Activated CD8-positive, alpha-beta memory T cell treated with anti-CD3 and anti-CD28 coated beads for 36 hours (primary cell): Measurements from ENCODE around the gene CEP128. TPM values are rescaled to one million over a fixed set of nuclear protein-coding genes. Genes with fewer than 3 reads are reported as not detected.

Source experiments
- CTCF ChIA-PET: fragments of 350-600 bp; sonication (Branson Sonifier 250); formaldehyde crosslinking; loops from one replicate; lab custom pipeline; 2021; ENCODE audit warnings: antibody characterized with exemption; lab: Charles Lee
- POLR2A ChIA-PET: fragments of 350-600 bp; sonication (Branson Sonifier 250); formaldehyde crosslinking; loops from one replicate; lab custom pipeline; 2021; ENCODE audit warnings: antibody characterized with exemption; lab: Charles Lee
- total RNA-seq, 2 experiments: library from RNA; stranded (reverse); gene quantifications; one replicate each; pipeline ENCODE4 v1.2.3, GENCODE V29; 2021

CEP128 gene
- total RNA-seq, 2 experiments from 2014 or later, result 18.0 to 19.7 TPM

DNA sequence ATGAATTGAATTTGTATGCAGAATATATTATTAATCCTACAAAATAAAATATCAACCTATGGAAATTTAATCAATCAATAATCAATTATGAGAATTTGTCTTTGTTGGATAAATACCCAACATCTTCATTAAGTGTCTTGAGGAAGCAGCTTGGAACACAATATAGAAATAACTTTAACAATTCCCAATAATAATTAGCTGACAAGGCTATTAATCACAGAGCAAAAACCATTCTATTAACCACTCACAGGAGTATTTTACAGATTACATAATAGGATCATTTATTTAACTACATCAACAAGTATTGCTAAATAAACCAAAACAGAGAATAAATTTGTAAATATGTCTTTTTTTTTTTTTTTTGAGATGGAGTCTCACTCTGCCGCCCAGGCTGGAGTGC lies 190.3 kb downstream of the CEP128 start:
- CTCF ChIA-PET, result no interaction called here
- POLR2A ChIA-PET, result no interaction called here

DNA sequence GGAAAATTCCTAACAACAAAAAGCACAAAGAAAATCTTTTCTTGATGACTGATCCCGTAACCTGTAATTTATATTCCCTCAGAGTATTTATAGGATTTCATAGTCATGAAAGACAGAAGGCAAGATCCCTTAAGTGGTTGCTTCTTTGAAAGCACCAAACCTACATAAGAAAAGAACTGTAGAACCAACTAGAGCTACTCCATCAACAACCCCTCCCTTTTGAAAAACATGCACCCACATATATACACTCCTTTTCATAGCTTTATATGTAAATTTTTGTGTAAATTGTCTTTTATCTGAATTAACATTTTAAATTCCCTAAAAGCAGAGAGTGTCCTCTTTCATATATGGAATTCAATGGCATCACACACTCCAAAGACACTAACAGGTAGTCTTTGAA lies 215.3 kb downstream of the CEP128 start:
- ChIA-PET CTCF (no interaction called here), POLR2A (no interaction called here)

- ChIA-PET POLR2A (no interaction called here), CTCF (no interaction called here)
These were observed 222.6 kb downstream of the CEP128 start for GRCh38 chr14:80718940-80719339.

DNA sequence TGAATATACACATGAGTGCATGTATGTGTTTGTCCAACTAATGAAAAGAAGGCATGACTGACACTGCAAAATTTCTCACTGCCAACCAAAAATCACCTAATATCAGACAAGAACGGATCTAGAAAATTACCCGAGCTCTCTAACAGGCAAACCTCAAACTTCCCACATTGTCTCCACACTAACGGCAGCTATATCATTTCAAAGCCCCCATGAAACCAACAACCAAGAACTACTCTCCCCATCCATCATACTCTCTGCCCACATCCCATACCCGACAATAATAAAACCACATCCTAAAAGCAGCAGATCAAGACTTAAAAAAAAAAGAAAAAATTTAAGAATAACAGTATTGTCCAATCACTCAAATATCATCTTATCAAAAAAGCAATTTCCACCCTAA lies 227.1 kb downstream of the CEP128 start:
- ChIA-PET CTCF (no interaction called here), POLR2A (no interaction called here)

DNA sequence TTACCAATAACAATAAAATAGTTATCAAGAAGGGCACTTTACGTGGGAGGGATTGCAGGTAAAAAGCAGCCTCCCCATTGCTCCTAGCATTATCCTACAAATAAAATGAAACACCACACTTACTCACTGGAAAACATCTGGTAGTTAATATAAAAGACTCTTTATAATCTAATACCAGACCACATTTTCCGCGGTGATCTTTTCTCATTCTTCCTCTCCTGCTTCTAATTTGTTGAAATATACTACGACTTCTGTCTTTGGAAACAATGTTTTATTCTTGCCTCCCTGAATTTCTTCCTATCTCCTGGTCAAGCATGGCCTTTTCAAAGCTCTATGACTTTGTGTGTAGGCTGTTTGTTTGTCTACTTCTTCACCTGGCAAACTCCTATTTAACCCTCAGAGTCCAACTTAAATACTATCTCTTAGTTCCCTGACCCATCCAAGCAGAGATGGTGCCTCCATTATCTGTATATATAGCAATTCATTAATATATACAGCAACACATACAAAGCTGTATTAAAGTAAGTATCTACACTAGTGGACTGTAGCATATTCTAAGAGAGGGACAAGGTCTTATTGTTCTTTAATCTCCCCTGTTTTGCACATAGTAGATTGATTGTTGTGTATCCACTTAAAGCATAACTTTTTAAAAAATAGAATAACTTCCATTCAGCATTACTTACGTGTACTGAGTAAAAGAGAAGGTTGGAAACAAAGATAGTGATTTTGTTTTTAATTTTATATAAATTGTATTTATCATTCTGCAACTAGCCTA lies 228.3 kb downstream of the CEP128 start:
- ChIA-PET CTCF (no interaction called here), POLR2A (no interaction called here)

DNA sequence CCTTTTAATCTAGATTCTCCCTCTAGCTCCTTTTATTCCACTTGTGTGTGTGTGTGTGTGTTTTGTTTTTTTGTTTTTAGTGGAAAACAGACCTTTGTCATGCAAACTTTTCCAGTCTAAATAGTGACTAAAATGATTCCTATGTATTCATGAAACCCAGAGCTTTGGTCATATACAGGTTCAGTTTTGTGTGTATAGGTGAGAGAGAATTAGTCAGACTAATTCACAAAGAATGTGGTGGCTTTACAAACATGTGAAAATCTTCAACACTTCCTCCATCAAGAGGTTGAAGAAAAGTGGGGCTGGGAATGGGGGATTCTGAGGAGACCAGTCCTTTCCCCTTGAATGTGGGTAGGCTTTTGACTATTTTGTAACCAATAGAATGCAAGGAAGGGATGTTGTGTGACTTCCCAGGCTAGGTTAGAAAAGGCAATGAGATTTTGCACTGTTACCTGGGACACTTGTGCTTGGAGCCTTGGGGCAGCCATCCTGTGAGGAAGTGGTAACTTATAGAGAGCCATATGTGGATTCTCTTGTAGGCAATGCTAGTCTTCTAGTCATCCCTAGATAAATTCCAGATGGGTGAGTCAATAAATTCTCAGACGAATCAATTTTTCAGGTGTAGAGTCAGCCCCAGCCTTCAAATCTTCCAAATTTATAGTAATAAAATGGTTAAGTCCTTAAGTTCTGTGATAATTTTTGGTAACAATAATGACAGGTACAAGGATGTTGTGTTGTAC lies 236.1 kb downstream of the CEP128 start:
- ChIA-PET POLR2A (no interaction called here), CTCF (no interaction called here)

DNA sequence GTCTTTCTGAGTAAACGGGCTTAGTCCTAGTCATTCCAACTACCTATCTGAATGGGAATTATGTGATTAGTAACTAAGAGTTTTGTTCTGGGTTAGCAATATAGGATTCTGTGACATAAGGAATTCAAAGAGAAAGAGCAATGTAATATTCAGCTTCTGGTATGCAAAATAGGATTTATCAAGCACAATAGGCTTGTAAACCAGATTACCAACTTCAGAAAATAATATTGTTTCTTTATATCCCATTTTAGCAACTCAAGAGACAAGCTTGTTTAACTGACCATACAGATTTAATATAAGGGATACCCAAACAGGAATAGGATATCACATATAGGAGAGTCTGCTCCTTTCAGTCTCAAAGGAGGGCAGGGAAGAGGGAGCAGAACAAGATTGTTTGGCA lies 240.9 kb downstream of the CEP128 start:
- CTCF ChIA-PET, result no interaction called here
- POLR2A ChIA-PET, result no interaction called here

GRCh38 chr14:80699861-80700260 lies 241.7 kb downstream of the CEP128 start:
- ChIA-PET CTCF (no interaction called here), POLR2A (no interaction called here)

DNA sequence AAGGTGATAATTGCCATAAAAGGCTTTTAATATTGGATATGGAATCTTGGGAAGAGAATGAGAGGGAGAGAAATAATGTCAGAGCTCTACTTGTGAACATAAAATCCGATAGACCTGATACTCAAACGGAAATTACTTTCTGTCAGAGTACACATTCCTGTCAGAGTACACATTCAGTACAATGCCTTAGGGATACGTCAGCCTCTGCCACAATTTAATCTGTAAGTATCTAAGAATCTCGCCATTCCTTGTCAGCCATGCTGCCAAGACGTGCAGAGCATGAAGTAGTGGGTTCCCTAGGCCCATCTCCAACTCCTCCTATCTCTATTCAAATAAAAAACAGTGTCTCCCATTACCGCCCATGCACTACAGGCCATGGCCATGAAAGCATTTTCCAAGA lies 242.6 kb downstream of the CEP128 start:
- CTCF ChIA-PET, result no interaction called here
- POLR2A ChIA-PET, result no interaction called here

GRCh38 chr14:80695869-80696268 lies 245.7 kb downstream of the CEP128 start:
- POLR2A ChIA-PET, result no interaction called here
- CTCF ChIA-PET, result no interaction called here

- ChIA-PET CTCF (no interaction called here), POLR2A (no interaction called here)
These were observed 248.6 kb downstream of the CEP128 start for GRCh38 chr14:80692903-80693302.

GRCh38 chr14:80681651-80682050 lies 259.9 kb downstream of the CEP128 start:
- CTCF ChIA-PET, result no interaction called here
- POLR2A ChIA-PET, result no interaction called here

DNA sequence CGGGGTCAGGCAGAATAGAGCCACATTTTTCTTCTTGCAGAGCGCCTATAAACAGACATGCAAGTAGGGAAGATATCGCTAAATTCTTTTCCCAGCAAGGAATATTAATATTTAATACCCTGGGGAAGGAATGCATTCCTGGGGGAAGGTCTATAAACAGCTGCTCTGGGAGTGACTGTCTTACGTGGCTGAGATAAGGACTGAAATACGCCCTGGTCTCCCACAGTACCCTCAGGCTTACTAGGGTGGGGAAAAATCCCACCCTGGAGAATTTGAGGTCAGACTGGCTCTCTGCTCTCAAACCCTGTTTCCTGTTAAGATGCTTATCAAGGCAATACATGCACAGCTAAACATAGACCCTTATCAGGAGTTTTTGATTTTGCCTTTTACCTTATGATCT lies 262.3 kb downstream of the CEP128 start:
- CTCF ChIA-PET, result no interaction called here
- POLR2A ChIA-PET, result no interaction called here

- CTCF ChIA-PET, result no interaction called here
- POLR2A ChIA-PET, result no interaction called here
These were observed 263.1 kb downstream of the CEP128 start for GRCh38 chr14:80678436-80678835.

DNA sequence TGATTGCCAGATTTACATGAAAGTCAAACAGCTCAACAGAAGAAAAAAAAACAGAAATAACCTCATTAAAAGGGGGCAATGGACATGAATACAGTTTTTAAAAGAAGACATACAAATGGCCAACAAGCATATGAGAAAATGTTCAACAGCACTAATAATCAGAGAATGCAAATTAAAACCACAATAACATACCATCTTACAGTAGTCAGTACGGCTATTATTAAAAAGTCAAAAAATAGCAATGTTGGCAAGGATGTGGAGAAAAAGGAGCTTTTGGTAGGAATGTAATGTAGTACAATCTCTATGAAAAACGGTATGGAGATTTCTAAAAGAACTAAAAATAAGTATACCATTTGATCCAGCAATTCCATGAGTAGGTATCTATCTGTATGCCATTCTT lies 272.1 kb downstream of the CEP128 start:
- ChIA-PET POLR2A (no interaction called here), CTCF (no interaction called here)

GRCh38 chr14:80664576-80664975 lies 277.0 kb downstream of the CEP128 start:
- POLR2A ChIA-PET, result no interaction called here

DNA sequence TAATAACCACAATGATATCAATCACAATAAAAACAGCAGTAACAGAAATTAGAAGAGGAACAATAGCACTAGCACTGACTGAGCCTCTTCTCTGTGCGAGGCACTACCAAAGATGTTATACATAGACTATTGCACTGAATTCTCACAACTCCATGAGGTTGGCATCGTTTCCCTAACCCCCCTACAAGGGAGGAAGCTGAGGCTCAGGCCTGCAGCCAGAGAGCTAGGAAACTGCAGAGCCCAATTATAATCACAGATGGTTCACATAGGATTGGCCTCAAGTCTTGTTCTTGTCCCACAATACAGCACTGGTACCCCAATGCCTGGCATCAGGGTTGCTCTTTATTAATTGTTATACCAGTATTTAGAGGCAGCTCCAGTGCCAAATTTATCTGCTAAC lies 278.0 kb downstream of the CEP128 start:
- CTCF ChIA-PET, result no interaction called here

More at GRCh38 chr14:80664576-80664975, 277.0 kb downstream of the CEP128 start:
- CTCF ChIA-PET, result interaction anchor here (0.6 kb wide), 1 partner anchor 343 kb away, joined by 3 read pairs; no protein-coding TSS in a partner anchor

GRCh38 chr14:80659783-80660182 lies 281.8 kb downstream of the CEP128 start:
- ChIA-PET CTCF (no interaction called here), POLR2A (no interaction called here)

More for the DNA sequence above, 278.0 kb downstream of the CEP128 start:
- POLR2A ChIA-PET, result no interaction called here

DNA sequence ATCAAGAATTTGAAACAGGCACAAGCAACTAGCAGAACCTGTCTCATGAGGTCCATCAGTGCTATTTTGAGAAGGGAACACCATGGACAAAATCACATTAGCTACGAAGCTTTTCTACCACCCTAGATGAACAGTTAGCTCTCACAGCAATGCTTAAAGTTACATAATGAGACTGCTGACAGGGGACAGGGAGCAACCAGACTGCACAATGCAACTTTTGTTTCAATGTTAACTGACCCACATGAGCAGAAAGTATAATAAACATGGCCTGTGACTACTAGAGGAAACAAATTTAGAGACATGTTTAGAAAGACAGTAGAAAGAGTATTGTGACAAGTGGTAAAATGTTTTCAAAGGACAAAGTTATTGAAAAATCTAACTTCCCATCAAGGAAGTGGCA lies 282.8 kb downstream of the CEP128 start:
- POLR2A ChIA-PET, result no interaction called here
- CTCF ChIA-PET, result no interaction called here

DNA sequence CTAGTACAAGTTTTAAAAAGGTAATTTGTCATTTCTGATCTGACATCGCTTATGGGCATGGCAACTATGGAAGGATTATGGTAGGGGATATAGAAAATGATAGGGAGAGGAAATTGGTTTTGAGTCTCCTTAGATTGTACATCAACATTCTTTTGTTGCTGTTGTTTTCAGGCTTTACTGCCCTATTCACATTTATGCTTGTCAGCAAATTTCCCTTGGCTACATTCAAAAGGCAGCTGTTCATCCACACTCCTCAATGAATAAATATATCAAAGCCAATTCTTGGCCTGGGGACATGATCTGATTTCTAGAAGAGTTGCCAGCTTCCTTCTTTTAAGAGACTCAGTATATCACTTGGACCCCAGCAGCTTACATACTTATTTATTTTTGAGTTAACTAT lies 283.4 kb downstream of the CEP128 start:
- CTCF ChIA-PET, result no interaction called here

GRCh38 chr14:80653956-80654355 lies 287.6 kb downstream of the CEP128 start:
- CTCF ChIA-PET, result no interaction called here
- POLR2A ChIA-PET, result no interaction called here

More for the DNA sequence above, 283.4 kb downstream of the CEP128 start:
- POLR2A ChIA-PET, result no interaction called here
